IMR-90 (cell line): Measurements from ENCODE around the gene CRY2. TPM values are rescaled to one million over a fixed set of nuclear protein-coding genes. Genes with fewer than 3 reads are reported as not detected.

Experiments
- ATAC-seq: fragments of 200-7000 bp; cut with Tn5 transposase; 2 replicates; pipeline ENCODE4 v1.9.1; 2020; ENCODE audit warnings: low read depth, mild to moderate bottlenecking, moderate library complexity
- BruUV-seq: library from RNA; stranded (reverse); fragments of 400-500 nt; replicated peaks from 2 replicates; lab custom pipeline; 2021; lab: Mats Ljungman, UMichigan
- CTCF ChIA-PET: fragments of 300-600 bp; formaldehyde crosslinking; extraction: SDS; loops from one replicate; lab custom pipeline; 2021; ENCODE audit warnings: antibody characterized with exemption; lab: Yijun Ruan, JAX
- POLR2A ChIA-PET: fragments of 300-600 bp; sonication (Branson Sonifier 250); formaldehyde crosslinking; loops from one replicate; lab custom pipeline; 2022; ENCODE audit warnings: antibody characterized with exemption; ENCODE audit not compliant: unreplicated experiment; lab: Charles Lee
- DNase-seq: peaks from one replicate; pipeline ENCODE4 v3.0.0; 2013
- H2AFZ ChIP-seq: replicated peaks from 2 replicates; pipeline ENCODE3; 2013; ENCODE audit warnings: low read length, mild to moderate bottlenecking; ENCODE audit not compliant: poor library complexity
- H2AK5ac ChIP-seq: 2 replicates; pipeline ENCODE4 v1.6.1; 2013; ENCODE audit warnings: low read depth, low read length, inconsistent platforms
- H2AK9ac ChIP-seq: replicated peaks from 2 replicates; pipeline ENCODE3; 2013; ENCODE audit warnings: mild to moderate bottlenecking, low read depth, low read length, moderate library complexity; ENCODE audit not compliant: poor library complexity
- H2BK120ac ChIP-seq: 2 replicates; pipeline ENCODE4 v1.6.1; 2013; ENCODE audit warnings: low read depth, low read length, inconsistent platforms
- H2BK15ac ChIP-seq: 3 replicates; pipeline ENCODE4 v1.6.1; 2013; ENCODE audit warnings: low read depth, low read length, inconsistent platforms
- H2BK20ac ChIP-seq: 2 replicates; pipeline ENCODE4 v1.6.1; 2013; ENCODE audit warnings: low read depth, mild to moderate bottlenecking, inconsistent platforms, low read length, moderate library complexity
- H2BK5ac ChIP-seq: 2 replicates; pipeline ENCODE4 v1.6.1; 2013; ENCODE audit warnings: mild to moderate bottlenecking, low read depth, low read length, inconsistent platforms; ENCODE audit not compliant: poor library complexity, severe bottlenecking
- H3K14ac ChIP-seq: replicated peaks from 2 replicates; pipeline ENCODE4 v1.6.1; 2013; ENCODE audit warnings: low read depth, low read length, inconsistent platforms
- H3K18ac ChIP-seq: 2 replicates; pipeline ENCODE4 v1.6.1; 2013; ENCODE audit warnings: low read depth, low read length, control low read depth
- H3K23ac ChIP-seq: 2 replicates; pipeline ENCODE4 v1.6.1; 2013; ENCODE audit warnings: low read depth, low read length, inconsistent platforms
- H3K27ac ChIP-seq: 2 replicates; pipeline ENCODE4 v1.5.1; 2013; ENCODE audit warnings: mild to moderate bottlenecking, control low read depth, low read length; ENCODE audit not compliant: insufficient read depth
- H3K27me3 ChIP-seq: 2 replicates; pipeline ENCODE4 v1.6.1; 2013; ENCODE audit warnings: low read length; ENCODE audit not compliant: control insufficient read depth, insufficient read depth
- H3K36me3 ChIP-seq: 2 replicates; pipeline ENCODE4 v1.6.1; 2013; ENCODE audit warnings: low read length, mixed read lengths; ENCODE audit not compliant: control insufficient read depth, insufficient read depth
- H3K4ac ChIP-seq: 2 replicates; pipeline ENCODE4 v1.6.1; 2013; ENCODE audit warnings: low read depth, low read length, inconsistent platforms
- H3K4me1 ChIP-seq: 2 replicates; pipeline ENCODE4 v1.6.1; 2013; ENCODE audit warnings: low read length, mixed read lengths; ENCODE audit not compliant: control insufficient read depth, insufficient read depth
- H3K4me2 ChIP-seq: 2 replicates; pipeline ENCODE4 v1.6.1; 2013; ENCODE audit warnings: low read depth, mild to moderate bottlenecking, control low read depth, low read length, moderate library complexity
- H3K4me3 ChIP-seq: 2 replicates; pipeline ENCODE4 v1.5.1; 2013; ENCODE audit warnings: low read depth, mild to moderate bottlenecking, control low read depth, low read length, moderate library complexity; ENCODE audit not compliant: insufficient read depth
- H3K56ac ChIP-seq: 2 replicates; pipeline ENCODE4 v1.6.1; 2013; ENCODE audit warnings: low read length, inconsistent platforms; ENCODE audit not compliant: insufficient read depth; ENCODE audit errors: extremely low read depth
- H3K79me1 ChIP-seq, 2 experiments: 2 replicates each; pipeline ENCODE4 v1.6.1; 2013; ENCODE audit warnings: low read length in 2 of 2, inconsistent platforms in 1 of 2, low read depth in 1 of 2
- H3K9ac ChIP-seq: 2 replicates; pipeline ENCODE4 v1.6.1; 2013; ENCODE audit warnings: low read depth, low read length, control low read depth
- H3K9me1 ChIP-seq: 2 replicates; pipeline ENCODE4 v1.6.1; 2013; ENCODE audit warnings: low read length, inconsistent platforms; ENCODE audit not compliant: insufficient read depth
- H3K9me3 ChIP-seq: 2 replicates; pipeline ENCODE4 v1.6.1; 2013; ENCODE audit warnings: low read length; ENCODE audit not compliant: control insufficient read depth, insufficient read depth
- H4K20me1 ChIP-seq: 2 replicates; pipeline ENCODE4 v1.6.1; 2013; ENCODE audit warnings: low read length, inconsistent platforms; ENCODE audit not compliant: insufficient read depth
- H4K5ac ChIP-seq: 2 replicates; pipeline ENCODE4 v1.6.1; 2013; ENCODE audit warnings: mild to moderate bottlenecking, low read depth, low read length, control low read depth
- H4K8ac ChIP-seq, 2 experiments: 2 replicates each; pipeline ENCODE4 v1.6.1; 2013; ENCODE audit warnings: low read depth in 2 of 2, low read length in 2 of 2, control low read depth in 1 of 2, inconsistent platforms in 1 of 2
- H4K91ac ChIP-seq: 2 replicates; pipeline ENCODE4 v1.6.1; 2013; ENCODE audit warnings: low read depth, low read length, inconsistent platforms; ENCODE audit not compliant: insufficient read depth
- BHLHE40 ChIP-seq: fragments of 150-350 bp; IDR thresholded peaks from 2 replicates; pipeline ENCODE4 v1.6.1; 2016; ENCODE audit warnings: mild to moderate bottlenecking, low read depth, low read length
- CEBPB ChIP-seq: IDR thresholded peaks from 2 replicates; pipeline ENCODE4 v1.6.1; 2012; ENCODE audit warnings: low read depth, low read length, improper control_type of control experiment
- FOS ChIP-seq: fragments of 150-350 bp; IDR thresholded peaks from 2 replicates; pipeline ENCODE4 v1.6.1; 2016; ENCODE audit warnings: low read depth, low read length
- MAFK ChIP-seq: IDR thresholded peaks from 2 replicates; pipeline ENCODE4 v1.6.1; 2012; ENCODE audit warnings: low read depth, low read length, improper control_type of control experiment
- NFE2L2 ChIP-seq: fragments of 150-350 bp; IDR thresholded peaks from 2 replicates; pipeline ENCODE4 v1.6.1; 2016; ENCODE audit warnings: low read depth, mild to moderate bottlenecking, low read length
- POLR2A ChIP-seq: IDR thresholded peaks from 2 replicates; pipeline ENCODE4 v1.6.1; 2012; ENCODE audit warnings: mild to moderate bottlenecking, low read depth, low read length
- RAD21 ChIP-seq: IDR thresholded peaks from 2 replicates; pipeline ENCODE4 v1.6.1; 2012; ENCODE audit warnings: low read length, improper control_type of control experiment
- RCOR1 ChIP-seq: IDR thresholded peaks from 2 replicates; pipeline ENCODE4 v1.6.1; 2012; ENCODE audit warnings: mild to moderate bottlenecking, low read length, improper control_type of control experiment; ENCODE audit not compliant: insufficient replicate concordance
- SMC3 ChIP-seq: fragments of 150-350 bp; IDR thresholded peaks from 2 replicates; pipeline ENCODE4 v1.6.1; 2016; ENCODE audit warnings: low read depth, mild to moderate bottlenecking, antibody characterized with exemption, low read length, moderate library complexity
- WGBS, 2 experiments: methylation state at CpG; one replicate each; pipeline versions ENCODE4 v1.1.5 to v1.1.7; 2013; ENCODE audit warnings: missing lambda C conversion rate in 2 of 2; ENCODE audit not compliant: insufficient read length in 1 of 2; ENCODE audit errors: extremely low coverage in 2 of 2; 5-methylcytosine and 5-hydroxymethylcytosine counted together
- dilution Hi-C: fragments of 300-500 bp; cut with HindIII; formaldehyde crosslinking; loops from one replicate; pipeline ENCODE4 v1.14.3; 2018; ENCODE audit warnings: low sequenced_read_pairs; ENCODE audit not compliant: unreplicated experiment
- in situ Hi-C: fragments of 300-500 bp; cut with MboI; formaldehyde crosslinking; loops from 3 replicates; pipeline ENCODE4 v1.14.3; 2019; ENCODE audit warnings: low sequenced_read_pairs, inconsistent platforms, mixed read lengths
- intact Hi-C: fragments of 100-400 bp; cut with micrococcal nuclease; formaldehyde crosslinking; loops from 2 replicates; pipeline ENCODE4 v1.10.0; 2022
- polyA plus RNA-seq, 3 experiments: library from polyadenylated mRNA; depleted of rRNA; stranded (reverse); fragments of >200 nt; gene quantifications; 2 replicates each; pipeline ENCODE4 v1.2.3, GENCODE V29; 2012; ENCODE audit warnings: low replicate concordance in 1 of 3
- total RNA-seq: library from RNA; depleted of rRNA; stranded (reverse); fragments of >200 nt; gene quantifications from 2 replicates; pipeline ENCODE4 v1.2.3, GENCODE V29; 2012
- TF ChIP-seq, protein P1 (sequence below): conservative IDR thresholded peaks from 2 replicates; pipeline ENCODE4 v1.5.1; 2012; ENCODE audit warnings: mild to moderate bottlenecking, low read depth, low read length, improper control_type of control experiment
- TF ChIP-seq, protein P2 (sequence below): fragments of 150-350 bp; IDR thresholded peaks from 2 replicates; pipeline ENCODE4 v1.6.1; 2017; ENCODE audit warnings: mild to moderate bottlenecking, antibody characterized with exemption, low read length, low read depth
- TF ChIP-seq, protein P3 (sequence below): fragments of 150-350 bp; IDR thresholded peaks from 2 replicates; pipeline ENCODE4 v1.6.1; 2016; ENCODE audit warnings: low read depth, mild to moderate bottlenecking, low read length, moderate library complexity, borderline replicate concordance

The CRY2 gene
- total and polyA plus RNA-seq, 2 of the 4 experiments (the other 2 are of a cell fraction), result 12.2 to 13.1 TPM

DNA sequence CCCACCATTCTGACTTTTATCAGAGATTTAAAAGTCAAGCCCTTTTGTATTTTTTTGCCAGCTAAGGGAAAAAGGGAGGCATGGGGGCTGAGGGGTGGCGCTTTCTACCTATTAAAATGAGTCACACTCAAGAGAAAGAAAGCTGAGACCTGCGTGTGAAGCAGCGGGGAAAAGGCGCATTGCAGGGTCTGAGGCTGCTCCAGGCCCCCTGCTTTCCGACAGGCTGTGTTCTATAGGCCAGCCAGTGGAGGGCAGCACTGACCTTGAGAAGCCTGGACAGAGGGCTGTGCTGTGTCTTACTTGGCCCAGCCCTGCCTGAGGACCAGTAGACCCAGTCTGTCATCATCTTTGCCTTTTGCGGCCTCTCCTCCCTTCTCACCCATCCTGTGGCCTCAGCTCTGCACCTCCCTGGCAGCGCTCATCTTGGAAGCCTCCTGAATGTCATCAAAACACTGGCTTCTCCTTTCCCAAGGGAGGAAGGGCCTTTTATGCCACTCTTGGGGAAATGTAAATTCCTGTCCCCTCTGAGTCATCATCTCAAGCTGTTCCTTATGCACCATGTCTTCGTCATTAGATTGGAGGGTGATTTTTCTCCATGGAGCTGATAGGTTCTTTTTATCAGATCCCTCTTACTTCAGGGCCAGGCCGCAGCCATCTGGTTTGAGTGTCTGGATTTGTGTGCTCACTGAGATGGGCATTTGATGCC lies 25.5 kb downstream of the CRY2 start:
- no peaks in the 10 kb centered on the region for H3K9me3 ChIP-seq
- intact Hi-C loops, result loop anchor here (10.0 kb wide), 1 partner anchor 132 kb away; no protein-coding TSS in a partner anchor
- no peak overlapping the region for H3K18ac ChIP-seq
- peak; percentile 62 for TF ChIP-seq SMC3
- TF ChIP-seq CEBPB, result 0 out of 2 replicates have a peak, but pooled peaks have one; percentile 15
- TF ChIP-seq, protein P1, sequence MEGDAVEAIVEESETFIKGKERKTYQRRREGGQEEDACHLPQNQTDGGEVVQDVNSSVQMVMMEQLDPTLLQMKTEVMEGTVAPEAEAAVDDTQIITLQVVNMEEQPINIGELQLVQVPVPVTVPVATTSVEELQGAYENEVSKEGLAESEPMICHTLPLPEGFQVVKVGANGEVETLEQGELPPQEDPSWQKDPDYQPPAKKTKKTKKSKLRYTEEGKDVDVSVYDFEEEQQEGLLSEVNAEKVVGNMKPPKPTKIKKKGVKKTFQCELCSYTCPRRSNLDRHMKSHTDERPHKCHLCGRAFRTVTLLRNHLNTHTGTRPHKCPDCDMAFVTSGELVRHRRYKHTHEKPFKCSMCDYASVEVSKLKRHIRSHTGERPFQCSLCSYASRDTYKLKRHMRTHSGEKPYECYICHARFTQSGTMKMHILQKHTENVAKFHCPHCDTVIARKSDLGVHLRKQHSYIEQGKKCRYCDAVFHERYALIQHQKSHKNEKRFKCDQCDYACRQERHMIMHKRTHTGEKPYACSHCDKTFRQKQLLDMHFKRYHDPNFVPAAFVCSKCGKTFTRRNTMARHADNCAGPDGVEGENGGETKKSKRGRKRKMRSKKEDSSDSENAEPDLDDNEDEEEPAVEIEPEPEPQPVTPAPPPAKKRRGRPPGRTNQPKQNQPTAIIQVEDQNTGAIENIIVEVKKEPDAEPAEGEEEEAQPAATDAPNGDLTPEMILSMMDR, result peak; percentile 81
- no peak for TF ChIP-seq POLR2A
- peak; percentile 78 for TF ChIP-seq FOS
- TF ChIP-seq MAFK, result peak; percentile 88
- TF ChIP-seq BHLHE40, result no peak
- TF ChIP-seq, protein P2, sequence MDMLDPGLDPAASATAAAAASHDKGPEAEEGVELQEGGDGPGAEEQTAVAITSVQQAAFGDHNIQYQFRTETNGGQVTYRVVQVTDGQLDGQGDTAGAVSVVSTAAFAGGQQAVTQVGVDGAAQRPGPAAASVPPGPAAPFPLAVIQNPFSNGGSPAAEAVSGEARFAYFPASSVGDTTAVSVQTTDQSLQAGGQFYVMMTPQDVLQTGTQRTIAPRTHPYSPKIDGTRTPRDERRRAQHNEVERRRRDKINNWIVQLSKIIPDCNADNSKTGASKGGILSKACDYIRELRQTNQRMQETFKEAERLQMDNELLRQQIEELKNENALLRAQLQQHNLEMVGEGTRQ, result no peak
- no peak for TF ChIP-seq NFE2L2
- TF ChIP-seq RAD21, result peak; percentile 82
- TF ChIP-seq, protein P3, sequence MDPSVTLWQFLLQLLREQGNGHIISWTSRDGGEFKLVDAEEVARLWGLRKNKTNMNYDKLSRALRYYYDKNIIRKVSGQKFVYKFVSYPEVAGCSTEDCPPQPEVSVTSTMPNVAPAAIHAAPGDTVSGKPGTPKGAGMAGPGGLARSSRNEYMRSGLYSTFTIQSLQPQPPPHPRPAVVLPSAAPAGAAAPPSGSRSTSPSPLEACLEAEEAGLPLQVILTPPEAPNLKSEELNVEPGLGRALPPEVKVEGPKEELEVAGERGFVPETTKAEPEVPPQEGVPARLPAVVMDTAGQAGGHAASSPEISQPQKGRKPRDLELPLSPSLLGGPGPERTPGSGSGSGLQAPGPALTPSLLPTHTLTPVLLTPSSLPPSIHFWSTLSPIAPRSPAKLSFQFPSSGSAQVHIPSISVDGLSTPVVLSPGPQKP, result no peak
- peak; percentile 81 for TF ChIP-seq RCOR1
- H2AK9ac ChIP-seq, result peak overlapping the region; percentile 29
- H3K23ac ChIP-seq, result no peak overlapping the region
- dilution Hi-C loops, result no loop called here
- H2BK15ac ChIP-seq, result no peak overlapping the region
- H3K27me3 ChIP-seq, result no peaks in the 10 kb centered on the region
- 40% methylated on average over 2 of the region's 9 CpGs; no CpG with 5 or more reads in 1 of the 2 experiments for WGBS, 2 experiments
- H2AFZ ChIP-seq, result peak overlapping the region; percentile 69
- POLR2A ChIA-PET, result no interaction called here
- ATAC-seq, result peak; percentile 98
- H3K9ac ChIP-seq, result no peak overlapping the region
- H3K14ac ChIP-seq, result no peak overlapping the region
- no peak overlapping the region for H3K56ac ChIP-seq
- no peak overlapping the region for H2BK20ac ChIP-seq
- H2BK5ac ChIP-seq, result peak overlapping the region; percentile 47
- H3K4ac ChIP-seq, result no peak overlapping the region
- H3K9me1 ChIP-seq, result peaks cover 12% of the 10 kb centered on the region
- DNase-seq, result peak; percentile 95
- peaks cover 5% of the 10 kb centered on the region for H3K4me1 ChIP-seq
- in situ Hi-C loops, result loop anchor here (10.0 kb wide), 1 partner anchor 132 kb away; no protein-coding TSS in a partner anchor
- peaks cover 0 to 8% of the 10 kb centered on the region in 2 experiments; a peak in 3 of 4 replicates for H3K79me1 ChIP-seq
- peak overlapping the region; percentile 24; the same call in 1 of the 2 replicates for H2BK120ac ChIP-seq
- H3K4me3 ChIP-seq, result no peak overlapping the region
- no peak overlapping the region for H2AK5ac ChIP-seq
- peaks cover 11% of the 10 kb centered on the region for H4K20me1 ChIP-seq
- CTCF ChIA-PET, result interaction anchor here (0.6 to 2.7 kb wide), 9 partner anchors 11 to 164 kb away, joined by 3 to 26 read pairs (median 3); partner anchors contain the start of genes CRY2 and PEX16
- H4K5ac ChIP-seq, result no peak overlapping the region
- no TSS peak for BruUV-seq
- H3K36me3 ChIP-seq, result peaks cover 57% of the 10 kb centered on the region
- peak overlapping the region in 1 of 2 experiments; percentile 21; a peak in 1 of 4 replicates for H4K8ac ChIP-seq
- H3K27ac ChIP-seq, result no peak overlapping the region
- no peak overlapping the region for H4K91ac ChIP-seq
- H3K4me2 ChIP-seq, result no peak overlapping the region
